ENCODE data around the gene NF1.

NF1 gene

GRCh38 chr17:31397256-31397939 is 302.6 kb downstream of the NF1 start:
- no peak for DNase-seq (ENCODE audit: low read depth in 2 of 3, low spot score in 2 of 3)

GRCh38 chr17:31398381-31399311 is 303.9 kb downstream of the NF1 start:
- no peak for DNase-seq (ENCODE audit: low read depth in 2 of 3, low spot score in 2 of 3)

- DNase-seq (ENCODE audit: low read depth in 2 of 3, low spot score in 2 of 3): no peak
Measured at GRCh38 chr17:31400481-31400950, 305.7 kb downstream of the NF1 start.

GRCh38 chr17:31401456-31402254 is 306.9 kb downstream of the NF1 start:
- no peak for DNase-seq (ENCODE audit: low read depth in 2 of 3, low spot score in 2 of 3)

GRCh38 chr17:31404028-31404949 is 309.5 kb downstream of the NF1 start:
- no peak for DNase-seq (ENCODE audit: low read depth in 2 of 3, low spot score in 2 of 3)

- DNase-seq (ENCODE audit: low read depth in 2 of 3, low spot score in 2 of 3): no peak
Measured at GRCh38 chr17:31405890-31406371, 311.2 kb downstream of the NF1 start.

- DNase-seq (ENCODE audit: low read depth in 2 of 3, low spot score in 2 of 3): no peak
Measured at GRCh38 chr17:31408586-31408985, 313.8 kb downstream of the NF1 start.

- no peak for DNase-seq (ENCODE audit: low read depth in 2 of 3, low spot score in 2 of 3)
Measured at GRCh38 chr17:31411707-31412285, 317.0 kb downstream of the NF1 start.

- no peak for DNase-seq (ENCODE audit: low read depth in 2 of 3, low spot score in 2 of 3)
Measured at GRCh38 chr17:31412511-31412910, 317.7 kb downstream of the NF1 start.

- DNase-seq (ENCODE audit: low read depth in 2 of 3, low spot score in 2 of 3): no peak
Measured at GRCh38 chr17:31413081-31413799, 318.5 kb downstream of the NF1 start.

GRCh38 chr17:31413874-31414549 is 319.2 kb downstream of the NF1 start:
- DNase-seq (ENCODE audit: low read depth in 2 of 3, low spot score in 2 of 3): no peak

- DNase-seq (ENCODE audit: low read depth in 2 of 3, low spot score in 2 of 3): no peak
Measured at GRCh38 chr17:31414550-31414918, 319.8 kb downstream of the NF1 start.

- no peak for DNase-seq (ENCODE audit: low read depth in 2 of 3, low spot score in 2 of 3)
Measured at GRCh38 chr17:31415004-31415454, 320.3 kb downstream of the NF1 start.

- no peak for DNase-seq (ENCODE audit: low read depth in 2 of 3, low spot score in 2 of 3)
Measured at GRCh38 chr17:31415640-31416502, 321.1 kb downstream of the NF1 start.

- DNase-seq (ENCODE audit: low read depth in 2 of 3, low spot score in 2 of 3): no peak
Measured at GRCh38 chr17:31416503-31416923, 321.7 kb downstream of the NF1 start.

- DNase-seq (ENCODE audit: low read depth in 2 of 3, low spot score in 2 of 3): no peak
Measured at GRCh38 chr17:31417051-31417792, 322.4 kb downstream of the NF1 start.

All from activated CD8-positive, alpha-beta memory T cell treated with anti-CD3 and anti-CD28 coated beads for 48 hours (primary cell).